LoVo (cell line): ENCODE results near the gene OPTN.
"Not testable (repeated sequence)": the region's sequence is repeated elsewhere in the genome, so short reads cannot be mapped to it uniquely, and the experiment has no call there.

Experiments used
- DNase-seq: peaks from one replicate; pipeline ENCODE4 v3.0.0-alpha.2; 2016; ENCODE audit warnings: low spot score

OPTN gene

GRCh38 chr10:13099666-13100348, at the start of gene OPTN:
Gene OPTN, plus strand, starts transcription at chr10:13100163. Its CDS starts 8,960 bp downstream, at chr10:13109123.
- DNase-seq, result peak; percentile 82

GRCh38 chr10:13051126-13051694, 48.8 kb upstream of the OPTN start:
- no peak for DNase-seq

GRCh38 chr10:13053208-13053607, 46.8 kb upstream of the OPTN start:
- DNase-seq, result not testable (repeated sequence)

- DNase-seq, result no peak
Measured at GRCh38 chr10:13053794-13054462, 46.0 kb upstream of the OPTN start.

- no peak for DNase-seq
Measured at GRCh38 chr10:13054844-13055243, 45.1 kb upstream of the OPTN start.

GRCh38 chr10:13056456-13057077, 43.4 kb upstream of the OPTN start:
- DNase-seq, result no peak

- no peak for DNase-seq
Measured at GRCh38 chr10:13062803-13063202, 37.2 kb upstream of the OPTN start.

GRCh38 chr10:13066527-13066926, 33.4 kb upstream of the OPTN start:
- DNase-seq, result no peak

GRCh38 chr10:13067431-13067830, 32.5 kb upstream of the OPTN start:
- no peak for DNase-seq

- no peak for DNase-seq
Measured at GRCh38 chr10:13068071-13068470, 31.9 kb upstream of the OPTN start.

- no peak for DNase-seq
Measured at GRCh38 chr10:13068484-13068883, 31.5 kb upstream of the OPTN start.

GRCh38 chr10:13072339-13072738, 27.6 kb upstream of the OPTN start:
- DNase-seq, result no peak

GRCh38 chr10:13074563-13075451, 25.2 kb upstream of the OPTN start:
- peak; percentile 76 for DNase-seq

GRCh38 chr10:13078912-13079775, 20.8 kb upstream of the OPTN start:
- no peak for DNase-seq

GRCh38 chr10:13079776-13080050, 20.2 kb upstream of the OPTN start:
- DNase-seq, result no peak

- DNase-seq, result no peak
Measured at GRCh38 chr10:13080643-13081042, 19.3 kb upstream of the OPTN start.

- not testable (repeated sequence) for DNase-seq
Measured at GRCh38 chr10:13083700-13084099, 16.3 kb upstream of the OPTN start.

GRCh38 chr10:13086056-13086455, 13.9 kb upstream of the OPTN start:
- no peak for DNase-seq

- no peak for DNase-seq
Measured at GRCh38 chr10:13087601-13087985, 12.4 kb upstream of the OPTN start.

GRCh38 chr10:13087986-13088618, 11.9 kb upstream of the OPTN start:
- peak; percentile 33 for DNase-seq

GRCh38 chr10:13089345-13089744, 10.6 kb upstream of the OPTN start:
- no peak for DNase-seq
